HG03575 (cell line): Measurements from ENCODE around the gene PTPA.

Source experiments
- ATAC-seq: cut with Tn5 transposase; IDR thresholded peaks from one replicate; pipeline ENCODE4 v1.9.1; 2021; ENCODE audit not compliant: unreplicated experiment, insufficient number of reproducible peaks, low FRiP score; ENCODE audit errors: extremely low read depth

The PTPA gene

GRCh38 chr9:129110740-129111527, at the start of gene PTPA, which contains the start of gene CRAT:
Gene PTPA (plus strand): TSS chr9:129111415. CDS start chr9:129111601, 186 bp downstream.
Gene CRAT (minus strand): TSS chr9:129110793. CDS start chr9:129110509, 284 bp downstream.
- no peak for ATAC-seq

GRCh38 chr9:129063061-129063460, 48.2 kb upstream of the PTPA start:
- no peak for ATAC-seq

GRCh38 chr9:129064499-129064908, 46.7 kb upstream of the PTPA start:
- ATAC-seq = no peak

GRCh38 chr9:129068110-129068509, 43.1 kb upstream of the PTPA start:
- ATAC-seq = no peak

GRCh38 chr9:129068990-129069861, 42.0 kb upstream of the PTPA start:
- ATAC-seq = no peak

GRCh38 chr9:129069862-129070641, 41.2 kb upstream of the PTPA start:
- ATAC-seq = no peak

GRCh38 chr9:129070696-129071525, 40.3 kb upstream of the PTPA start:
- no peak for ATAC-seq

- no peak for ATAC-seq
Measured at GRCh38 chr9:129071526-129072126, 39.6 kb upstream of the PTPA start.

GRCh38 chr9:129072171-129072570, 39.0 kb upstream of the PTPA start:
- ATAC-seq = no peak

- no peak for ATAC-seq
Measured at GRCh38 chr9:129073404-129073803, 37.8 kb upstream of the PTPA start.

GRCh38 chr9:129074106-129074505, 37.1 kb upstream of the PTPA start:
- ATAC-seq = no peak

- no peak for ATAC-seq
Measured at GRCh38 chr9:129075996-129076639, 35.1 kb upstream of the PTPA start.

GRCh38 chr9:129076640-129077037, 34.6 kb upstream of the PTPA start:
- ATAC-seq = no peak

- ATAC-seq = no peak
Measured at GRCh38 chr9:129077236-129077635, 34.0 kb upstream of the PTPA start.

GRCh38 chr9:129078691-129079503, 32.3 kb upstream of the PTPA start:
- no peak for ATAC-seq

GRCh38 chr9:129079829-129080228, 31.4 kb upstream of the PTPA start:
- ATAC-seq = no peak

GRCh38 chr9:129080298-129080600, 31.0 kb upstream of the PTPA start:
- ATAC-seq = no peak
